ENCODE measurements around the gene RGSL1. TPM values are rescaled to one million over a fixed set of nuclear protein-coding genes. Genes with fewer than 3 reads are reported as not detected.
A peak's percentile ranks its signal among the peaks of the same experiment; 100 is the strongest.
"Not testable (repeated sequence)": the region's sequence is repeated elsewhere in the genome, so short reads cannot be mapped to it uniquely, and the experiment has no call there.

RGSL1 gene
- total and polyA plus RNA-seq, 9 donors = 0.43 TPM; not detected in 8

GRCh38 chr1:182527680-182528079, 77.7 kb downstream of the RGSL1 start:
- WGBS (ENCODE audit: insufficient coverage) = 80% methylated on average over 2 of the region's 2 CpGs
- no peak for DNase-seq
- Histone ChIP-seq H3K4me1 (ENCODE audit: control insufficient read depth, insufficient read depth, low read length) (no peaks in the 10 kb centered on the region), H3K9me3 (replicated peaks; ENCODE audit: control insufficient read depth, low read depth, low read length) (peaks cover 3% of the 10 kb centered on the region), H3K4me3 (ENCODE audit: low read length) (no peak overlapping the region), H3K36me3 (ENCODE audit: control insufficient read depth, insufficient read depth, low read length) (no peaks in the 10 kb centered on the region), H3K27me3 (ENCODE audit: control insufficient read depth, insufficient read depth, low read length) (no peaks in the 10 kb centered on the region), H3K27ac (ENCODE audit: low read length) (no peak overlapping the region)

DNA sequence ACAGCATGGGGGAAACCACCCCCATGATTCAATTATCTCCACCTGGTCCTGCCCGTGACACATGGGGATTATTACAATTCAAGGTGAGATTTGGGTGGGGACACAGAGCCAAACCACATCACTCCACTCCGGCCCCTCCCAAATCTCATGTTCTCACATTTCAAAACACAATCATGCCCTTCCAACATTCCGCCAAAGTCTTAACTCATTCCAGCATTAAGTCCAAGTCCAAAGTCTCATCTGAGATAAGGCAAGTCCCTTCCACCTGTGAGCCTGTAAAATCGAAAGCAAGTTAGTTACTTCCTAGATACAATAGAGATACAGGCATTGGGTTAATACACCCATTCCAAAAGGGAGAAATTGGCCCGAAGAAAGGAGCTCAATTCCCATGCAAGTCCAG, 78.3 kb downstream of the RGSL1 start:
- H3K4me3 ChIP-seq (ENCODE audit: low read length); H3K27ac ChIP-seq (ENCODE audit: low read length); H3K36me3 ChIP-seq (ENCODE audit: control insufficient read depth, insufficient read depth, low read length); H3K4me1 ChIP-seq (ENCODE audit: control insufficient read depth, insufficient read depth, low read length); H3K27me3 ChIP-seq (ENCODE audit: control insufficient read depth, insufficient read depth, low read length); DNase-seq; H3K9me3 ChIP-seq (replicated peaks; ENCODE audit: control insufficient read depth, low read depth, low read length): not testable (repeated sequence)
- WGBS (ENCODE audit: insufficient coverage) = 93% methylated on average over 2 of the region's 5 CpGs

- peaks cover 2% of the 10 kb centered on the region for H3K27me3 ChIP-seq (ENCODE audit: control insufficient read depth, insufficient read depth, low read length)
- H3K9me3 ChIP-seq (replicated peaks; ENCODE audit: control insufficient read depth, low read depth, low read length) = no peaks in the 10 kb centered on the region
- no peaks in the 10 kb centered on the region for H3K36me3 ChIP-seq (ENCODE audit: control insufficient read depth, insufficient read depth, low read length)
- H3K27ac ChIP-seq (ENCODE audit: low read length) = no peak overlapping the region
- H3K4me3 ChIP-seq (ENCODE audit: low read length) = no peak overlapping the region
- H3K4me1 ChIP-seq (ENCODE audit: control insufficient read depth, insufficient read depth, low read length) = no peaks in the 10 kb centered on the region
- WGBS (ENCODE audit: insufficient coverage) = no CpG with 5 or more reads among the region's 2 CpGs
- DNase-seq = no peak
Observed at GRCh38 chr1:182533896-182534295, 84.0 kb downstream of the RGSL1 start.

GRCh38 chr1:182549346-182549745, 99.4 kb downstream of the RGSL1 start:
- Histone ChIP-seq H3K4me1 (ENCODE audit: control insufficient read depth, insufficient read depth, low read length) (no peaks in the 10 kb centered on the region), H3K27ac (ENCODE audit: low read length) (no peak overlapping the region), H3K9me3 (replicated peaks; ENCODE audit: control insufficient read depth, low read depth, low read length) (peaks cover 2% of the 10 kb centered on the region), H3K27me3 (ENCODE audit: control insufficient read depth, insufficient read depth, low read length) (no peaks in the 10 kb centered on the region), H3K4me3 (ENCODE audit: low read length) (no peak overlapping the region), H3K36me3 (ENCODE audit: control insufficient read depth, insufficient read depth, low read length) (no peaks in the 10 kb centered on the region)
- DNase-seq = no peak

DNA sequence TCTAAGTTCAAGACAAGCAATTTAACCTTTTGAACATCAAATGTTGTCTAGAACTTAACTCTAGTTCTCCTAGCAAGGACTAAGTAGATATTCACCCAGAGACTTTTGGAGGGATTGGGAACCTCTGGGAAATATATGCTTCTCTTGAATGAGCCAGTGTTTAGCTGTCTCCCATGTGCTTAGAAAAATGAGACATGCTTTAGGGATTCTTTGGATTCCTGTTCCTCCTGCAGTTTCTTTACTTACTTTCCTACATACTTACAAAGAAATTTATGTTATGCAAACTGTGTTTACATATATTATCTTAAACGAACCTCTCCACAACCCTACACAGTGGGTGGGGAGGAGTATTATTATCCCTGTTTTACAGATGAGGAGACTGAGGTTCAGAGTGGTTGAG, 99.9 kb downstream of the RGSL1 start:
- Histone ChIP-seq H3K9me3 (replicated peaks; ENCODE audit: control insufficient read depth, low read depth, low read length) (peaks cover 2% of the 10 kb centered on the region), H3K4me3 (ENCODE audit: low read length) (no peak overlapping the region), H3K36me3 (ENCODE audit: control insufficient read depth, insufficient read depth, low read length) (no peaks in the 10 kb centered on the region), H3K27ac (ENCODE audit: low read length) (no peak overlapping the region), H3K4me1 (ENCODE audit: control insufficient read depth, insufficient read depth, low read length) (no peaks in the 10 kb centered on the region), H3K27me3 (ENCODE audit: control insufficient read depth, insufficient read depth, low read length) (no peaks in the 10 kb centered on the region)
- DNase-seq = no peak
- no CpG with 5 or more reads among the region's 1 CpG for WGBS (ENCODE audit: insufficient coverage)

DNA sequence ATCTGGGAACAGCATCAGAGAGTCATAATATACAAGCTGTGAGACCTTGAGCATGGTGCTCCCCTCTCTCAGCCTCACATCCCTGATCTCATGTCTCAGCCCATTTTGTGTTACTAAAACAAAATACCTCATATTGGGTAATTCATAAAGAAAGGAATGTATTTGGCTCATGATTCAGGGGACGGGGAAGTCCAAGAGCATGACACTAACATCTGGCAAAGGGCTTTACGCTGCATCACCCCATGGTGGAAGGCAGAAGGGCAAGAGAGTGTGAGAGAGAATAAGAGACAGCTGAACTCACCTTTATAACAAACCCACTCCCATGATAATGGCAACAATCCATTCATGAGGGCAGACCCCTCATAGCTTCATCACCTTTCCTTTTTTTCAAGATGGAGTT, 102.6 kb downstream of the RGSL1 start:
- WGBS (ENCODE audit: insufficient coverage) = no CpG with 5 or more reads among the region's 2 CpGs

DNA sequence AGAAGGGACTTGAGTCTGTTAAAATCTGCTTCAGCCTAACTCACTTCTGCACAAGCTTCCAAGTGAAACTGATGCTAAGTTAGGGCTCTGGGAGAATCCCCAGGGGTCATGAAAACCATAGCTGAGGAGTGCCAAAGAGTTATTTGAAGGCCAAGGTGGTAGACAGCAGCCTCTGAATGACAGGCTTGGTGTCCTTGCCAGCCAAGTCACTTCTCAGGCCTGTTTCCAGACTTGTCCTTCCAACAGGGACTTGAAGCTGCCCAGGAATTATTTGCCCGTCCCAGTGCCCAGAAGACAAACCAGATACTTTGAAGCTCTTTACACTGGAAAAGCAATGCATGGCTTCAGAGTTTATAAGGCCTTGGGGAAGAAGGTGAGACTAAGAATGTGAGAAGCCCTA, 105.5 kb downstream of the RGSL1 start:
- Histone ChIP-seq H3K27me3 (ENCODE audit: control insufficient read depth, insufficient read depth, low read length) (no peaks in the 10 kb centered on the region), H3K4me3 (ENCODE audit: low read length) (no peak overlapping the region), H3K9me3 (replicated peaks; ENCODE audit: control insufficient read depth, low read depth, low read length) (peaks cover 2% of the 10 kb centered on the region), H3K36me3 (ENCODE audit: control insufficient read depth, insufficient read depth, low read length) (no peaks in the 10 kb centered on the region), H3K27ac (ENCODE audit: low read length) (no peak overlapping the region), H3K4me1 (ENCODE audit: control insufficient read depth, insufficient read depth, low read length) (no peaks in the 10 kb centered on the region)
- no peak for DNase-seq
- no CpG with 5 or more reads among the region's 1 CpG for WGBS (ENCODE audit: insufficient coverage)

More for the DNA sequence above, 102.6 kb downstream of the RGSL1 start:
- no peak overlapping the region for H3K4me3 ChIP-seq (ENCODE audit: low read length)
- no peak overlapping the region for H3K27ac ChIP-seq (ENCODE audit: low read length)
- H3K36me3 ChIP-seq (ENCODE audit: control insufficient read depth, insufficient read depth, low read length) = no peaks in the 10 kb centered on the region
- no peaks in the 10 kb centered on the region for H3K4me1 ChIP-seq (ENCODE audit: control insufficient read depth, insufficient read depth, low read length)
- H3K9me3 ChIP-seq (replicated peaks; ENCODE audit: control insufficient read depth, low read depth, low read length) = peaks cover 2% of the 10 kb centered on the region
- no peak for DNase-seq
- no peaks in the 10 kb centered on the region for H3K27me3 ChIP-seq (ENCODE audit: control insufficient read depth, insufficient read depth, low read length)

GRCh38 chr1:182556279-182556678, 106.3 kb downstream of the RGSL1 start:
- H3K27me3 ChIP-seq (ENCODE audit: control insufficient read depth, insufficient read depth, low read length) = no peaks in the 10 kb centered on the region
- no peaks in the 10 kb centered on the region for H3K36me3 ChIP-seq (ENCODE audit: control insufficient read depth, insufficient read depth, low read length)
- H3K4me1 ChIP-seq (ENCODE audit: control insufficient read depth, insufficient read depth, low read length) = no peaks in the 10 kb centered on the region
- no peak overlapping the region for H3K4me3 ChIP-seq (ENCODE audit: low read length)
- DNase-seq = no peak
- peaks cover 2% of the 10 kb centered on the region for H3K9me3 ChIP-seq (replicated peaks; ENCODE audit: control insufficient read depth, low read depth, low read length)
- H3K27ac ChIP-seq (ENCODE audit: low read length) = no peak overlapping the region

DNA sequence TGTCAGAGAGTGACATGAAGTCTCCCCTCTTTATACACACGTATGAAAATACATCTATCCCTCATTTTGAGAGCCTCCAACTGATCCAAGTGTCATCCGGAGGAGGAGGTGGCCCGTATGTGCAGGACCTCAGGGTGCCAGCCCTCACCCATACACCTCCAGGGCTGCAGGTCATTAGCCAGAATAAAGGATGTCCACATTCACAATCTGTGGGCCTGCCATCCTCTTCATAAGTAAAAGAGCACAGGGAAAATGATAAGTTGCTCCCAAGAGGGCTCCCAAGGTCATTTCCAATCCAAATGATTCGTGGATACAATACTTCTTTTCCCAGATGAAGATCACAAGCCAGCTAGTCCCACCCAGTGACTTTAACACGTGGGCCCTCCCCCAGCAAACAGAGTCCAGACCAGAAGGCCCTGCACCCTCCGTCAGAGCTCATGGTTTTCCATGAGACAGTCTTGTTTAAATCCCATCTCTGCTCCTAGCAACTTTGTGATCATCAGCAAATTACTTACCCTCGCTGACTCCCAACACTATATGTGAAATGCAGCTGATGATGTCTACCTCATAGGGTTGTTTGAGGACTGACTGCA, 110.5 kb downstream of the RGSL1 start:
- WGBS (ENCODE audit: insufficient coverage) = 44% methylated on average over 5 of the region's 7 CpGs
- H3K9me3 ChIP-seq (replicated peaks; ENCODE audit: control insufficient read depth, low read depth, low read length) = no peaks in the 10 kb centered on the region
- DNase-seq = peak; percentile 11
- H3K36me3 ChIP-seq (ENCODE audit: control insufficient read depth, insufficient read depth, low read length) = no peaks in the 10 kb centered on the region
- no peaks in the 10 kb centered on the region for H3K4me1 ChIP-seq (ENCODE audit: control insufficient read depth, insufficient read depth, low read length)
- H3K4me3 ChIP-seq (ENCODE audit: low read length) = no peak overlapping the region
- no peak overlapping the region for H3K27ac ChIP-seq (ENCODE audit: low read length)
- H3K27me3 ChIP-seq (ENCODE audit: control insufficient read depth, insufficient read depth, low read length) = no peaks in the 10 kb centered on the region

DNA sequence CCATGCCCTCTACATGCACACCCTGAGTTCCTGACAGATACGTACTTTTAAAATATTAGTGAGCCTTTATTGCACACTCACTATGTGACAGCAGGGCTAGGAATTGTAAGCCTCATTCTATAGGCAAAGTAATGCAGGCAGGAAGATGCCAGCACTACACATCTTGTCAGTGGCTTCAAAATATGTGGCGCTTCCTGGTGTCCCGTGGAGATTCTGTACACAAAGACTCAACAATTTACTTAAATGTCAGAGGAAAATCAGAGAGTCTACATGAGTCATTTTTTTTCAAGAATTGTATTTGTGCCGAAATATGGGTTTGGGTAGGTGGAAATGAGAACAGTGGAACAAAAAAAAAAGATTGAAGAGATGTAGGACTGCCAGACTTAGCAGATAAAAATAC, 111.5 kb downstream of the RGSL1 start:
- H3K4me1 ChIP-seq (ENCODE audit: control insufficient read depth, insufficient read depth, low read length) = no peaks in the 10 kb centered on the region
- H3K9me3 ChIP-seq (replicated peaks; ENCODE audit: control insufficient read depth, low read depth, low read length) = no peaks in the 10 kb centered on the region
- no peak overlapping the region for H3K27ac ChIP-seq (ENCODE audit: low read length)
- H3K27me3 ChIP-seq (ENCODE audit: control insufficient read depth, insufficient read depth, low read length) = no peaks in the 10 kb centered on the region
- DNase-seq = no peak
- WGBS (ENCODE audit: insufficient coverage) = no CpG with 5 or more reads among the region's 4 CpGs
- no peaks in the 10 kb centered on the region for H3K36me3 ChIP-seq (ENCODE audit: control insufficient read depth, insufficient read depth, low read length)
- no peak overlapping the region for H3K4me3 ChIP-seq (ENCODE audit: low read length)

GRCh38 chr1:182563095-182563494, 113.1 kb downstream of the RGSL1 start:
- Histone ChIP-seq H3K4me3 (ENCODE audit: low read length) (no peak overlapping the region), H3K27ac (ENCODE audit: low read length) (no peak overlapping the region), H3K4me1 (ENCODE audit: control insufficient read depth, insufficient read depth, low read length) (no peaks in the 10 kb centered on the region), H3K36me3 (ENCODE audit: control insufficient read depth, insufficient read depth, low read length) (no peaks in the 10 kb centered on the region), H3K9me3 (replicated peaks; ENCODE audit: control insufficient read depth, low read depth, low read length) (no peaks in the 10 kb centered on the region), H3K27me3 (ENCODE audit: control insufficient read depth, insufficient read depth, low read length) (no peaks in the 10 kb centered on the region)
- no CpG with 5 or more reads among the region's 4 CpGs for WGBS (ENCODE audit: insufficient coverage)
- no peak for DNase-seq

All from muscle of leg (tissue), 11 donors.